T-helper 1 cell treated with Interleukin-12 subunit alpha and Interleukin-12 subunit beta and Interleukin-4 antibody, amounts not matched to agents 30 μg/mL and 1 μg/mL, for 36 hours (primary cell): ENCODE measurements around the gene BCORL1.

Experiments used
- H3K27ac Mint-ChIP-seq: one replicate; pipeline ENCODE4 v1.8.0; 2021; ENCODE audit warnings: mild to moderate bottlenecking, mixed read lengths
- H3K27me3 Mint-ChIP-seq: one replicate; pipeline ENCODE4 v1.8.0; 2021; ENCODE audit warnings: low read depth, mixed read lengths
- H3K36me3 Mint-ChIP-seq: one replicate; pipeline ENCODE4 v1.8.0; 2021; ENCODE audit warnings: low read depth, mixed read lengths
- H3K4me1 Mint-ChIP-seq: one replicate; pipeline ENCODE4 v1.8.0; 2021; ENCODE audit warnings: low read depth, mixed read lengths
- H3K4me3 Mint-ChIP-seq: one replicate; pipeline ENCODE4 v1.8.0; 2021; ENCODE audit warnings: mild to moderate bottlenecking, moderate library complexity, mixed read lengths
- H3K9me3 Mint-ChIP-seq: one replicate; pipeline ENCODE4 v1.8.0; 2021; ENCODE audit warnings: mixed read lengths

BCORL1 gene

GRCh38 chrX:130012683-130013082 lies 30.2 kb downstream of the BCORL1 start:
- no peak overlapping the region for H3K4me3 Mint-ChIP-seq
- H3K27ac Mint-ChIP-seq = no peak overlapping the region
- no peaks in the 10 kb centered on the region for H3K9me3 Mint-ChIP-seq
- no peaks in the 10 kb centered on the region for H3K27me3 Mint-ChIP-seq
- H3K36me3 Mint-ChIP-seq = peaks cover 4% of the 10 kb centered on the region
- no peaks in the 10 kb centered on the region for H3K4me1 Mint-ChIP-seq

GRCh38 chrX:130013661-130014060 lies 31.2 kb downstream of the BCORL1 start:
- Mint-ChIP-seq H3K36me3 (peaks cover 4% of the 10 kb centered on the region), H3K4me3 (no peak overlapping the region), H3K4me1 (no peaks in the 10 kb centered on the region), H3K27ac (no peak overlapping the region), H3K9me3 (no peaks in the 10 kb centered on the region), H3K27me3 (no peaks in the 10 kb centered on the region)

GRCh38 chrX:130014356-130014755 lies 31.9 kb downstream of the BCORL1 start:
- Mint-ChIP-seq H3K9me3 (no peaks in the 10 kb centered on the region), H3K36me3 (peaks cover 4% of the 10 kb centered on the region), H3K27ac (no peak overlapping the region), H3K4me1 (no peaks in the 10 kb centered on the region), H3K27me3 (no peaks in the 10 kb centered on the region), H3K4me3 (no peak overlapping the region)

- H3K27me3 Mint-ChIP-seq = no peaks in the 10 kb centered on the region
- no peaks in the 10 kb centered on the region for H3K4me1 Mint-ChIP-seq
- no peaks in the 10 kb centered on the region for H3K9me3 Mint-ChIP-seq
- no peak overlapping the region for H3K27ac Mint-ChIP-seq
- no peak overlapping the region for H3K4me3 Mint-ChIP-seq
- peaks cover 4% of the 10 kb centered on the region for H3K36me3 Mint-ChIP-seq
Measured at GRCh38 chrX:130014770-130015169, 32.3 kb downstream of the BCORL1 start.

GRCh38 chrX:130015181-130015580 lies 32.7 kb downstream of the BCORL1 start:
- no peak overlapping the region for H3K27ac Mint-ChIP-seq
- H3K4me1 Mint-ChIP-seq = no peaks in the 10 kb centered on the region
- H3K9me3 Mint-ChIP-seq = no peaks in the 10 kb centered on the region
- no peak overlapping the region for H3K4me3 Mint-ChIP-seq
- H3K27me3 Mint-ChIP-seq = no peaks in the 10 kb centered on the region
- peaks cover 4% of the 10 kb centered on the region for H3K36me3 Mint-ChIP-seq

GRCh38 chrX:130018143-130018542 lies 35.7 kb downstream of the BCORL1 start:
- H3K4me3 Mint-ChIP-seq = no peak overlapping the region
- H3K4me1 Mint-ChIP-seq = no peaks in the 10 kb centered on the region
- H3K36me3 Mint-ChIP-seq = peaks cover 4% of the 10 kb centered on the region
- no peaks in the 10 kb centered on the region for H3K27me3 Mint-ChIP-seq
- H3K9me3 Mint-ChIP-seq = no peaks in the 10 kb centered on the region
- no peak overlapping the region for H3K27ac Mint-ChIP-seq

GRCh38 chrX:130020661-130021324 lies 38.4 kb downstream of the BCORL1 start:
- no peaks in the 10 kb centered on the region for H3K9me3 Mint-ChIP-seq
- H3K4me3 Mint-ChIP-seq = no peak overlapping the region
- H3K4me1 Mint-ChIP-seq = peaks cover 13% of the 10 kb centered on the region
- peaks cover 6% of the 10 kb centered on the region for H3K36me3 Mint-ChIP-seq
- no peak overlapping the region for H3K27ac Mint-ChIP-seq
- no peaks in the 10 kb centered on the region for H3K27me3 Mint-ChIP-seq

GRCh38 chrX:130024127-130024526 lies 41.7 kb downstream of the BCORL1 start:
- peaks cover 7% of the 10 kb centered on the region for H3K36me3 Mint-ChIP-seq
- no peaks in the 10 kb centered on the region for H3K27me3 Mint-ChIP-seq
- peak overlapping the region; percentile 51 for H3K4me3 Mint-ChIP-seq
- H3K9me3 Mint-ChIP-seq = no peaks in the 10 kb centered on the region
- H3K4me1 Mint-ChIP-seq = peaks cover 15% of the 10 kb centered on the region
- peak overlapping the region; percentile 73 for H3K27ac Mint-ChIP-seq

GRCh38 chrX:130025256-130025655 lies 42.8 kb downstream of the BCORL1 start:
- Mint-ChIP-seq H3K4me3 (no peak overlapping the region), H3K27me3 (no peaks in the 10 kb centered on the region), H3K36me3 (peaks cover 7% of the 10 kb centered on the region)

GRCh38 chrX:130027569-130027968 lies 45.1 kb downstream of the BCORL1 start:
- no peak overlapping the region for H3K27ac Mint-ChIP-seq
- H3K36me3 Mint-ChIP-seq = peaks cover 7% of the 10 kb centered on the region
- no peaks in the 10 kb centered on the region for H3K9me3 Mint-ChIP-seq

More at GRCh38 chrX:130025256-130025655, 42.8 kb downstream of the BCORL1 start:
- Mint-ChIP-seq H3K4me1 (peaks cover 15% of the 10 kb centered on the region), H3K27ac (no peak overlapping the region), H3K9me3 (no peaks in the 10 kb centered on the region)

GRCh38 chrX:130028196-130028595 lies 45.8 kb downstream of the BCORL1 start:
- H3K27me3 Mint-ChIP-seq = no peaks in the 10 kb centered on the region
- H3K27ac Mint-ChIP-seq = no peak overlapping the region
- H3K4me3 Mint-ChIP-seq = no peak overlapping the region
- H3K9me3 Mint-ChIP-seq = no peaks in the 10 kb centered on the region
- peaks cover 7% of the 10 kb centered on the region for H3K36me3 Mint-ChIP-seq
- H3K4me1 Mint-ChIP-seq = peaks cover 15% of the 10 kb centered on the region

More at GRCh38 chrX:130027569-130027968, 45.1 kb downstream of the BCORL1 start:
- H3K4me3 Mint-ChIP-seq = no peak overlapping the region
- H3K4me1 Mint-ChIP-seq = peaks cover 15% of the 10 kb centered on the region
- no peaks in the 10 kb centered on the region for H3K27me3 Mint-ChIP-seq

GRCh38 chrX:130030826-130031225 lies 48.4 kb downstream of the BCORL1 start:
- Mint-ChIP-seq H3K27ac (no peak overlapping the region), H3K4me3 (no peak overlapping the region), H3K27me3 (no peaks in the 10 kb centered on the region), H3K9me3 (no peaks in the 10 kb centered on the region), H3K4me1 (peaks cover 2% of the 10 kb centered on the region), H3K36me3 (peaks cover 3% of the 10 kb centered on the region)

- no peaks in the 10 kb centered on the region for H3K27me3 Mint-ChIP-seq
- H3K9me3 Mint-ChIP-seq = no peaks in the 10 kb centered on the region
- H3K4me3 Mint-ChIP-seq = no peak overlapping the region
- H3K27ac Mint-ChIP-seq = no peak overlapping the region
- H3K36me3 Mint-ChIP-seq = no peaks in the 10 kb centered on the region
- peaks cover 2% of the 10 kb centered on the region for H3K4me1 Mint-ChIP-seq
Measured at GRCh38 chrX:130032552-130032951, 50.1 kb downstream of the BCORL1 start.

- no peaks in the 10 kb centered on the region for H3K9me3 Mint-ChIP-seq
- H3K27me3 Mint-ChIP-seq = no peaks in the 10 kb centered on the region
- H3K4me1 Mint-ChIP-seq = no peaks in the 10 kb centered on the region
- H3K36me3 Mint-ChIP-seq = no peaks in the 10 kb centered on the region
- H3K27ac Mint-ChIP-seq = no peak overlapping the region
- H3K4me3 Mint-ChIP-seq = no peak overlapping the region
Measured at GRCh38 chrX:130034178-130034577, 51.7 kb downstream of the BCORL1 start.

- H3K4me3 Mint-ChIP-seq = no peak overlapping the region
- H3K27me3 Mint-ChIP-seq = no peaks in the 10 kb centered on the region
- H3K4me1 Mint-ChIP-seq = no peaks in the 10 kb centered on the region
- no peak overlapping the region for H3K27ac Mint-ChIP-seq
- no peaks in the 10 kb centered on the region for H3K9me3 Mint-ChIP-seq
- H3K36me3 Mint-ChIP-seq = no peaks in the 10 kb centered on the region
Measured at GRCh38 chrX:130039847-130040246, 57.4 kb downstream of the BCORL1 start.

- Mint-ChIP-seq H3K4me3 (no peak overlapping the region), H3K27me3 (no peaks in the 10 kb centered on the region), H3K27ac (no peak overlapping the region), H3K36me3 (peaks cover 2% of the 10 kb centered on the region), H3K9me3 (no peaks in the 10 kb centered on the region), H3K4me1 (no peaks in the 10 kb centered on the region)
Measured at GRCh38 chrX:130047416-130047815, 65.0 kb downstream of the BCORL1 start.
